Mesenchymal stem cell (in vitro differentiated cells and primary cell): Measurements from ENCODE around the gene VPS26A.

Experiments used
- DNase-seq: peaks from one replicate; pipeline ENCODE4 v3.0.0-alpha.2; 2013
- H2AFZ ChIP-seq: one replicate; pipeline ENCODE4 v1.6.1; 2013; ENCODE audit warnings: low read depth, mild to moderate bottlenecking, control low read depth, inconsistent platforms, low read length, moderate library complexity
- H2AK5ac ChIP-seq: 2 replicates; pipeline ENCODE4 v1.6.1; 2013; ENCODE audit warnings: low read length, moderate library complexity, mild to moderate bottlenecking, inconsistent platforms; ENCODE audit not compliant: severe bottlenecking
- H2BK120ac ChIP-seq: one replicate; pipeline ENCODE4 v1.6.1; 2013; ENCODE audit warnings: low read depth, mild to moderate bottlenecking, inconsistent platforms, low read length, moderate library complexity
- H2BK12ac ChIP-seq, 2 experiments: one replicate each; pipeline ENCODE4 v1.6.1; 2013; ENCODE audit warnings: inconsistent platforms in 2 of 2, low read length in 2 of 2, mild to moderate bottlenecking in 2 of 2, moderate library complexity in 2 of 2, control low read depth in 1 of 2
- H2BK15ac ChIP-seq: one replicate; pipeline ENCODE4 v1.6.1; 2013; ENCODE audit warnings: mild to moderate bottlenecking, low read depth, inconsistent platforms; ENCODE audit not compliant: poor library complexity, severe bottlenecking
- H2BK5ac ChIP-seq: 2 replicates; pipeline ENCODE4 v1.6.1; 2013; ENCODE audit warnings: low read depth, mild to moderate bottlenecking, low read length, control low read depth, inconsistent platforms; ENCODE audit not compliant: poor library complexity, severe bottlenecking
- H3K14ac ChIP-seq, 2 experiments: one replicate each; pipeline ENCODE4 v1.6.1; 2013; ENCODE audit warnings: inconsistent platforms in 2 of 2, low read length in 2 of 2, control low read depth in 1 of 2, mild to moderate bottlenecking in 1 of 2, moderate library complexity in 1 of 2
- H3K18ac ChIP-seq, 2 experiments: one replicate each; pipeline ENCODE4 v1.6.1; 2013; ENCODE audit warnings: inconsistent platforms in 2 of 2, low read length in 2 of 2, control low read depth in 1 of 2, low read depth in 1 of 2, mild to moderate bottlenecking in 1 of 2
- H3K23ac ChIP-seq, 2 experiments: one replicate each; pipeline ENCODE4 v1.6.1; 2013; ENCODE audit warnings: inconsistent platforms in 2 of 2, low read length in 2 of 2, mild to moderate bottlenecking in 2 of 2, moderate library complexity in 2 of 2, control low read depth in 1 of 2
- H3K27ac ChIP-seq: 2 replicates; pipeline ENCODE4 v1.5.1; 2013; ENCODE audit warnings: mild to moderate bottlenecking, moderate library complexity, low read length, control low read depth, inconsistent platforms; ENCODE audit not compliant: poor library complexity, severe bottlenecking
- H3K27me3 ChIP-seq, 2 experiments: 2 replicates each; pipeline versions ENCODE4 v1.6.1 to v1.7.0; 2013; ENCODE audit warnings: low read length in 2 of 2, mild to moderate bottlenecking in 2 of 2, moderate library complexity in 2 of 2, control low read depth in 1 of 2, inconsistent platforms in 1 of 2; ENCODE audit not compliant: control insufficient read depth in 1 of 2, insufficient read depth in 1 of 2
- H3K36me3 ChIP-seq, 2 experiments: 2 replicates each; pipeline versions ENCODE4 v1.6.1 to v1.7.0; 2013; ENCODE audit warnings: low read length in 2 of 2, control low read depth in 1 of 2, inconsistent platforms in 1 of 2, low read depth in 1 of 2, mild to moderate bottlenecking in 1 of 2; ENCODE audit not compliant: insufficient read depth in 2 of 2, control insufficient read depth in 1 of 2
- H3K4ac ChIP-seq, 2 experiments: one replicate each; pipeline ENCODE4 v1.6.1; 2013; ENCODE audit warnings: inconsistent platforms in 2 of 2, low read length in 2 of 2, mild to moderate bottlenecking in 2 of 2, moderate library complexity in 2 of 2, control low read depth in 1 of 2, low read depth in 1 of 2
- H3K4me1 ChIP-seq: 2 replicates; pipeline ENCODE4 v1.6.1; 2013; ENCODE audit warnings: low read depth, low read length, control low read depth; ENCODE audit not compliant: control insufficient read depth, insufficient read depth
- H3K4me2 ChIP-seq: 2 replicates; pipeline ENCODE4 v1.6.1; 2013; ENCODE audit warnings: low read length, mild to moderate bottlenecking, inconsistent platforms; ENCODE audit not compliant: poor library complexity, severe bottlenecking
- H3K4me3 ChIP-seq, 2 experiments: 2 replicates each; pipeline versions ENCODE4 v1.5.1 to v1.7.0; 2013; ENCODE audit warnings: low read length in 2 of 2, mild to moderate bottlenecking in 2 of 2, control low read depth in 1 of 2, low read depth in 1 of 2; ENCODE audit not compliant: insufficient read depth in 1 of 2
- H3K79me1 ChIP-seq: replicated peaks from 2 replicates; pipeline ENCODE4 v1.6.1; 2013; ENCODE audit warnings: mild to moderate bottlenecking, control low read depth, low read length, inconsistent platforms; ENCODE audit not compliant: poor library complexity, severe bottlenecking
- H3K9ac ChIP-seq: 2 replicates; pipeline ENCODE4 v1.7.0; 2013; ENCODE audit warnings: mild to moderate bottlenecking, low read length, moderate library complexity
- H3K9me3 ChIP-seq: 2 replicates; pipeline ENCODE4 v1.7.0; 2013; ENCODE audit warnings: mild to moderate bottlenecking, low read length; ENCODE audit not compliant: control insufficient read depth
- H4K8ac ChIP-seq: one replicate; pipeline ENCODE4 v1.6.1; 2013; ENCODE audit warnings: inconsistent platforms, mild to moderate bottlenecking, low read length, moderate library complexity
- H4K91ac ChIP-seq: one replicate; pipeline ENCODE4 v1.6.1; 2013; ENCODE audit warnings: mild to moderate bottlenecking, low read length, inconsistent platforms
- WGBS: methylation state at CpG from one replicate; pipeline ENCODE4 v1.1.7; 2013; ENCODE audit warnings: mixed read lengths; 5-methylcytosine and 5-hydroxymethylcytosine counted together

VPS26A gene

GRCh38 chr10:69104994-69105790 is 18.8 kb upstream of the VPS26A start:
- Histone ChIP-seq H2BK12ac (no peak overlapping the region), H3K4me1 (peaks cover 9% of the 10 kb centered on the region), H2BK5ac (no peak overlapping the region), H3K14ac (no peak overlapping the region), H4K8ac (no peak overlapping the region), H2AFZ (no peak overlapping the region), H4K91ac (no peak overlapping the region), H3K9ac (no peak overlapping the region), H3K27ac (no peak overlapping the region), H3K4me3 (no peak overlapping the region), H3K79me1 (peaks cover 10% of the 10 kb centered on the region), H2BK15ac (no peak overlapping the region), H3K4me2 (no peak overlapping the region), H3K27me3 (no peaks in the 10 kb centered on the region), H2BK120ac (no peak overlapping the region), H3K4ac (no peak overlapping the region), H3K36me3 (peaks cover 3 to 8% of the 10 kb centered on the region in 2 experiments), H2AK5ac (no peak overlapping the region), H3K18ac (no peak overlapping the region), H3K9me3 (no peaks in the 10 kb centered on the region), H3K23ac (no peak overlapping the region)
- no peak for DNase-seq
- WGBS: 100% methylated on average over 1 of the region's 1 CpG

GRCh38 chr10:69107176-69107490 is 16.8 kb upstream of the VPS26A start:
- no peaks in the 10 kb centered on the region for H3K9me3 ChIP-seq
- H3K18ac ChIP-seq: no peak overlapping the region
- H4K8ac ChIP-seq: no peak overlapping the region
- H3K36me3 ChIP-seq: peaks cover 3 to 8% of the 10 kb centered on the region in 2 experiments
- no peak overlapping the region for H3K4me2 ChIP-seq
- no peak overlapping the region for H3K23ac ChIP-seq
- no peak for DNase-seq
- no peak overlapping the region for H2BK120ac ChIP-seq
- no peak overlapping the region for H3K4ac ChIP-seq
- H4K91ac ChIP-seq: no peak overlapping the region
- no peaks in the 10 kb centered on the region for H3K4me1 ChIP-seq
- no peaks in the 10 kb centered on the region for H3K27me3 ChIP-seq
- H2BK5ac ChIP-seq: no peak overlapping the region
- H3K27ac ChIP-seq: no peak overlapping the region
- no peak overlapping the region for H2BK15ac ChIP-seq
- no peak overlapping the region for H2AFZ ChIP-seq
- H3K79me1 ChIP-seq: peaks cover 7% of the 10 kb centered on the region
- no peak overlapping the region for H3K4me3 ChIP-seq
- no peak overlapping the region for H3K14ac ChIP-seq
- H2AK5ac ChIP-seq: no peak overlapping the region
- H2BK12ac ChIP-seq: no peak overlapping the region
- H3K9ac ChIP-seq: no peak overlapping the region

- H3K79me1 ChIP-seq: peaks cover 5% of the 10 kb centered on the region
- no peaks in the 10 kb centered on the region for H3K4me1 ChIP-seq
- H2BK5ac ChIP-seq: no peak overlapping the region
- H3K27ac ChIP-seq: no peak overlapping the region
- no peak overlapping the region for H2BK12ac ChIP-seq
- WGBS: 100% methylated on average over 2 of the region's 2 CpGs
- no peak overlapping the region for H4K91ac ChIP-seq
- H3K14ac ChIP-seq: no peak overlapping the region
- no peak for DNase-seq
- no peak overlapping the region for H3K23ac ChIP-seq
- no peak overlapping the region for H3K4ac ChIP-seq
- H2AK5ac ChIP-seq: no peak overlapping the region
- H2BK120ac ChIP-seq: no peak overlapping the region
- no peaks in the 10 kb centered on the region for H3K27me3 ChIP-seq
- H2AFZ ChIP-seq: no peak overlapping the region
- no peak overlapping the region for H2BK15ac ChIP-seq
- peaks cover 3 to 8% of the 10 kb centered on the region in 2 experiments for H3K36me3 ChIP-seq
- H3K9me3 ChIP-seq: no peaks in the 10 kb centered on the region
- no peak overlapping the region for H4K8ac ChIP-seq
- no peak overlapping the region for H3K4me3 ChIP-seq
- no peak overlapping the region for H3K4me2 ChIP-seq
- H3K18ac ChIP-seq: no peak overlapping the region
- H3K9ac ChIP-seq: no peak overlapping the region
Observed at GRCh38 chr10:69107699-69108098, 16.3 kb upstream of the VPS26A start.

- H2AFZ ChIP-seq: no peak overlapping the region
- no peaks in the 10 kb centered on the region for H3K9me3 ChIP-seq
- no peaks in the 10 kb centered on the region for H3K27me3 ChIP-seq
- no peak overlapping the region for H2BK120ac ChIP-seq
- no peak overlapping the region for H3K4me2 ChIP-seq
- H3K9ac ChIP-seq: peak overlapping the region; percentile 33
- no peak overlapping the region for H3K27ac ChIP-seq
- no peak for DNase-seq
- no peaks in the 10 kb centered on the region for H3K79me1 ChIP-seq
- no peak overlapping the region for H4K91ac ChIP-seq
- no peak overlapping the region for H3K14ac ChIP-seq
- no peak overlapping the region for H3K4ac ChIP-seq
- no peak overlapping the region for H4K8ac ChIP-seq
- H2BK12ac ChIP-seq: no peak overlapping the region
- WGBS: no CpG with 5 or more reads among the region's 1 CpG
- H3K4me3 ChIP-seq: no peak overlapping the region
- H3K36me3 ChIP-seq: no peaks in the 10 kb centered on the region
- H2AK5ac ChIP-seq: no peak overlapping the region
- H3K4me1 ChIP-seq: peaks cover 3% of the 10 kb centered on the region
- H2BK5ac ChIP-seq: no peak overlapping the region
- H3K23ac ChIP-seq: no peak overlapping the region
- no peak overlapping the region for H3K18ac ChIP-seq
- H2BK15ac ChIP-seq: no peak overlapping the region
Observed at GRCh38 chr10:69119896-69120295, 4.1 kb upstream of the VPS26A start.
